A549 (cell line): ENCODE measurements around the gene CELF5. TPM values are rescaled to one million over a fixed set of nuclear protein-coding genes. Genes with fewer than 3 reads are reported as not detected.

ENCODE experiments used
- ATAC-seq, 2 experiments: fragments of 200-7000 bp in 1 of 2; fragments of >200 bp in 1 of 2; cut with Nextera tagmentation in 1 of 2; cut with Tn5 transposase in 1 of 2; 3 replicates each; pipeline versions ENCODE4 v1.8.0 to v1.9.1; 2018 to 2020; ENCODE audit warnings: mild to moderate bottlenecking in 1 of 2, moderate library complexity in 1 of 2
- CTCF ChIA-PET: fragments of 300-600 bp; sonication (Branson Sonifier 250); formaldehyde crosslinking; extraction: SDS; loops from one replicate; lab custom pipeline; 2021; ENCODE audit warnings: antibody characterized with exemption, inconsistent platforms; lab: Yijun Ruan, JAX
- POLR2A ChIA-PET: fragments of 350-600 bp; formaldehyde crosslinking; extraction: SDS; loops from one replicate; lab custom pipeline; 2021; ENCODE audit warnings: antibody characterized with exemption, inconsistent platforms; lab: Yijun Ruan, JAX
- DNase-seq, 2 experiments: peaks; one replicate each; pipeline versions ENCODE4 v3.0.0 to v3.0.0-alpha.2; 2011 to 2016; ENCODE audit warnings: low read depth in 1 of 2, low spot score in 1 of 2
- FAIRE-seq: peaks from 2 replicates; lab custom pipeline; 2011; peaks lifted over from hg19 to GRCh38; lab: Jason Lieb, UNC
- H3K27ac ChIP-seq, 2 experiments: fragments of >200 bp; sonication (Bioruptor Twin); formaldehyde crosslinking; 3 replicates each; pipeline ENCODE4 v1.5.1; 2016 to 2017
- H3K4me1 ChIP-seq: fragments of >200 bp; sonication (Bioruptor Twin); formaldehyde crosslinking; 3 replicates; pipeline ENCODE4 v1.6.1; 2016
- H3K4me2 ChIP-seq: fragments of >200 bp; sonication (Bioruptor Twin); formaldehyde crosslinking; 3 replicates; pipeline ENCODE4 v1.6.1; 2016
- H3K4me3 ChIP-seq: fragments of >200 bp; sonication (Bioruptor Twin); formaldehyde crosslinking; 3 replicates; pipeline ENCODE4 v1.5.1; 2016
- H3K9me3 ChIP-seq: fragments of >200 bp; sonication (Bioruptor Twin); formaldehyde crosslinking; 3 replicates; pipeline ENCODE4 v1.6.1; 2016
- CBX8 ChIP-seq: fragments of 200-600 bp; sonication (generic); IDR thresholded peaks from 2 replicates; pipeline ENCODE4 v1.6.1; 2016
- CEBPB ChIP-seq, 2 experiments: fragments of >200 bp in 1 of 2; sonication (Bioruptor Twin) in 1 of 2; formaldehyde crosslinking in 1 of 2; IDR thresholded peaks; 2 replicates each; pipeline ENCODE4 v1.6.1; 2012 to 2016
- FOSL2 ChIP-seq, 2 experiments: fragments of 450-650 bp in 1 of 2; fragments of >200 bp in 1 of 2; sonication (Bioruptor Twin) in 1 of 2; formaldehyde crosslinking; IDR thresholded peaks; 2 replicates each; pipeline versions ENCODE4 v1.5.0 to v1.6.1; 2016 to 2020; ENCODE audit warnings: mild to moderate bottlenecking in 1 of 2, moderate library complexity in 1 of 2
- HDAC2 ChIP-seq: fragments of 200-600 bp; sonication (generic); IDR thresholded peaks from 2 replicates; pipeline ENCODE4 v1.6.1; 2016
- HEYL ChIP-seq: fragments of 250-450 bp; sonication (Bioruptor Pico); IDR thresholded peaks from 2 replicates; pipeline ENCODE4 v1.8.0; 2021; ENCODE audit warnings: mild to moderate bottlenecking, moderate library complexity
- HOXB13 ChIP-seq: fragments of 250-450 bp; sonication (Bioruptor Pico); IDR thresholded peaks from 2 replicates; pipeline ENCODE4 v1.5.0; 2020; ENCODE audit warnings: low read depth, mild to moderate bottlenecking, moderate library complexity
- KDM1A ChIP-seq: fragments of 200-600 bp; sonication (generic); IDR thresholded peaks from 2 replicates; pipeline ENCODE4 v1.6.1; 2016; ENCODE audit warnings: low read depth, mild to moderate bottlenecking
- MYC ChIP-seq: IDR thresholded peaks from 2 replicates; pipeline ENCODE4 v1.6.1; 2012; ENCODE audit warnings: mild to moderate bottlenecking, inconsistent platforms, low read length, improper control_type of control experiment, borderline replicate concordance
- NPAS2 ChIP-seq: fragments of 250-450 bp; sonication (Bioruptor Pico); IDR thresholded peaks from 2 replicates; pipeline ENCODE4 v1.8.0; 2022; ENCODE audit warnings: mild to moderate bottlenecking, moderate library complexity, borderline replicate concordance
- NR3C1 ChIP-seq: fragments of >200 bp; sonication (Bioruptor Twin); formaldehyde crosslinking; IDR thresholded peaks from 3 replicates; pipeline ENCODE4 v1.6.1; 2017
- RCOR1 ChIP-seq: fragments of 150-350 bp; IDR thresholded peaks from 2 replicates; pipeline ENCODE4 v1.6.1; 2014; ENCODE audit warnings: antibody characterized with exemption, low read length, low read depth
- RFX5 ChIP-seq: fragments of 450-650 bp; IDR thresholded peaks from 2 replicates; pipeline ENCODE4 v1.7.1; 2014; ENCODE audit warnings: antibody characterized with exemption, mild to moderate bottlenecking, moderate library complexity
- RNF2 ChIP-seq: fragments of 200-600 bp; sonication (generic); IDR thresholded peaks from 2 replicates; pipeline ENCODE4 v1.6.1; 2016; ENCODE audit warnings: low read depth, mild to moderate bottlenecking, antibody characterized with exemption, moderate library complexity, borderline replicate concordance
- ZFP36 ChIP-seq: fragments of 450-650 bp; IDR thresholded peaks from 2 replicates; pipeline ENCODE4 v1.6.1; 2014; ENCODE audit warnings: borderline replicate concordance; ENCODE audit not compliant: partially characterized antibody
- WGBS: methylation state at CpG from one replicate; pipeline ENCODE4 v1.1.6; 2017; ENCODE audit errors: missing lambda C conversion rate; 5-methylcytosine and 5-hydroxymethylcytosine counted together
- polyA plus RNA-seq, 4 experiments: library from polyadenylated mRNA; depleted of rRNA in 3 of 4; stranded (reverse); fragments of >200 nt; fragmentation: RNase III in 1 of 4; extraction: RNeasy Plus Mini Kit Qiagen cat#74134 plus additional on column Dnase treatment in 1 of 4; gene quantifications; 2 replicates in 3 of 4; 3 replicates in 1 of 4; pipeline ENCODE4 v1.2.3, GENCODE V29; 2011 to 2017
- TF ChIP-seq, protein P1 (sequence below): IDR thresholded peaks from 2 replicates; pipeline ENCODE4 v1.6.1; 2012
- TF ChIP-seq, protein P2 (sequence below): fragments of 200-600 bp; sonication (generic); IDR thresholded peaks from 2 replicates; pipeline ENCODE4 v1.6.1; 2016; ENCODE audit warnings: antibody characterized with exemption, mild to moderate bottlenecking, moderate library complexity
- TF ChIP-seq, protein P3 (sequence below): IDR thresholded peaks from 2 replicates; pipeline ENCODE4 v1.6.1; 2012
- TF ChIP-seq, protein P4 (sequence below): fragments of >200 bp; sonication (Bioruptor Twin); formaldehyde crosslinking; IDR thresholded peaks from 2 replicates; pipeline ENCODE4 v1.6.1; 2016

The CELF5 gene
- polyA plus RNA-seq, 2 of the 4 experiments (the other 2 are of a cell fraction), result 0.31 to 0.61 TPM

DNA sequence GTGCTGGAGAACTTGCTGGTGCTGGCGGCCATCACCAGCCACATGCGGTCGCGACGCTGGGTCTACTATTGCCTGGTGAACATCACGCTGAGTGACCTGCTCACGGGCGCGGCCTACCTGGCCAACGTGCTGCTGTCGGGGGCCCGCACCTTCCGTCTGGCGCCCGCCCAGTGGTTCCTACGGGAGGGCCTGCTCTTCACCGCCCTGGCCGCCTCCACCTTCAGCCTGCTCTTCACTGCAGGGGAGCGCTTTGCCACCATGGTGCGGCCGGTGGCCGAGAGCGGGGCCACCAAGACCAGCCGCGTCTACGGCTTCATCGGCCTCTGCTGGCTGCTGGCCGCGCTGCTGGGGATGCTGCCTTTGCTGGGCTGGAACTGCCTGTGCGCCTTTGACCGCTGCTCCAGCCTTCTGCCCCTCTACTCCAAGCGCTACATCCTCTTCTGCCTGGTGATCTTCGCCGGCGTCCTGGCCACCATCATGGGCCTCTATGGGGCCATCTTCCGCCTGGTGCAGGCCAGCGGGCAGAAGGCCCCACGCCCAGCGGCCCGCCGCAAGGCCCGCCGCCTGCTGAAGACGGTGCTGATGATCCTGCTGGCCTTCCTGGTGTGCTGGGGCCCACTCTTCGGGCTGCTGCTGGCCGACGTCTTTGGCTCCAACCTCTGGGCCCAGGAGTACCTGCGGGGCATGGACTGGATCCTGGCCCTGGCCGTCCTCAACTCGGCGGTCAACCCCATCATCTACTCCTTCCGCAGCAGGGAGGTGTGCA lies 45.3 kb upstream of the CELF5 start:
- no peak for TF ChIP-seq RCOR1
- TF ChIP-seq, protein P1, sequence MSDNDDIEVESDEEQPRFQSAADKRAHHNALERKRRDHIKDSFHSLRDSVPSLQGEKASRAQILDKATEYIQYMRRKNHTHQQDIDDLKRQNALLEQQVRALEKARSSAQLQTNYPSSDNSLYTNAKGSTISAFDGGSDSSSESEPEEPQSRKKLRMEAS, result no peak
- TF ChIP-seq, protein P2, sequence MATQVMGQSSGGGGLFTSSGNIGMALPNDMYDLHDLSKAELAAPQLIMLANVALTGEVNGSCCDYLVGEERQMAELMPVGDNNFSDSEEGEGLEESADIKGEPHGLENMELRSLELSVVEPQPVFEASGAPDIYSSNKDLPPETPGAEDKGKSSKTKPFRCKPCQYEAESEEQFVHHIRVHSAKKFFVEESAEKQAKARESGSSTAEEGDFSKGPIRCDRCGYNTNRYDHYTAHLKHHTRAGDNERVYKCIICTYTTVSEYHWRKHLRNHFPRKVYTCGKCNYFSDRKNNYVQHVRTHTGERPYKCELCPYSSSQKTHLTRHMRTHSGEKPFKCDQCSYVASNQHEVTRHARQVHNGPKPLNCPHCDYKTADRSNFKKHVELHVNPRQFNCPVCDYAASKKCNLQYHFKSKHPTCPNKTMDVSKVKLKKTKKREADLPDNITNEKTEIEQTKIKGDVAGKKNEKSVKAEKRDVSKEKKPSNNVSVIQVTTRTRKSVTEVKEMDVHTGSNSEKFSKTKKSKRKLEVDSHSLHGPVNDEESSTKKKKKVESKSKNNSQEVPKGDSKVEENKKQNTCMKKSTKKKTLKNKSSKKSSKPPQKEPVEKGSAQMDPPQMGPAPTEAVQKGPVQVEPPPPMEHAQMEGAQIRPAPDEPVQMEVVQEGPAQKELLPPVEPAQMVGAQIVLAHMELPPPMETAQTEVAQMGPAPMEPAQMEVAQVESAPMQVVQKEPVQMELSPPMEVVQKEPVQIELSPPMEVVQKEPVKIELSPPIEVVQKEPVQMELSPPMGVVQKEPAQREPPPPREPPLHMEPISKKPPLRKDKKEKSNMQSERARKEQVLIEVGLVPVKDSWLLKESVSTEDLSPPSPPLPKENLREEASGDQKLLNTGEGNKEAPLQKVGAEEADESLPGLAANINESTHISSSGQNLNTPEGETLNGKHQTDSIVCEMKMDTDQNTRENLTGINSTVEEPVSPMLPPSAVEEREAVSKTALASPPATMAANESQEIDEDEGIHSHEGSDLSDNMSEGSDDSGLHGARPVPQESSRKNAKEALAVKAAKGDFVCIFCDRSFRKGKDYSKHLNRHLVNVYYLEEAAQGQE, result no peak
- no peak for TF ChIP-seq NR3C1
- no peak for TF ChIP-seq FOSL2 (IDR thresholded peaks at IDR 0.05)
- no peak for TF ChIP-seq FOSL2 (CRISPR knock-in tag; IDR thresholded peaks at IDR 0.05)
- no peak for TF ChIP-seq RFX5
- TF ChIP-seq, protein P3, sequence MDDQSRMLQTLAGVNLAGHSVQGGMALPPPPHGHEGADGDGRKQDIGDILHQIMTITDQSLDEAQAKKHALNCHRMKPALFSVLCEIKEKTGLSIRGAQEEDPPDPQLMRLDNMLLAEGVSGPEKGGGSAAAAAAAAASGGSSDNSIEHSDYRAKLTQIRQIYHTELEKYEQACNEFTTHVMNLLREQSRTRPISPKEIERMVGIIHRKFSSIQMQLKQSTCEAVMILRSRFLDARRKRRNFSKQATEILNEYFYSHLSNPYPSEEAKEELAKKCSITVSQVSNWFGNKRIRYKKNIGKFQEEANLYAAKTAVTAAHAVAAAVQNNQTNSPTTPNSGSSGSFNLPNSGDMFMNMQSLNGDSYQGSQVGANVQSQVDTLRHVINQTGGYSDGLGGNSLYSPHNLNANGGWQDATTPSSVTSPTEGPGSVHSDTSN, result no peak
- TF ChIP-seq CEBPB (IDR thresholded peaks at IDR 0.05), result no peak
- TF ChIP-seq HOXB13 (CRISPR knock-in tag), result no peak
- TF ChIP-seq, protein P4, sequence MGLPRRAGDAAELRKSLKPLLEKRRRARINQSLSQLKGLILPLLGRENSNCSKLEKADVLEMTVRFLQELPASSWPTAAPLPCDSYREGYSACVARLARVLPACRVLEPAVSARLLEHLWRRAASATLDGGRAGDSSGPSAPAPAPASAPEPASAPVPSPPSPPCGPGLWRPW, result no peak
- no peak for TF ChIP-seq HDAC2
- TF ChIP-seq CBX8, result no peak
- ATAC-seq (no peak), DNase-seq (no peak), FAIRE-seq (no peak)
- H3K4me3 ChIP-seq, result no peak overlapping the region
- H3K4me1 ChIP-seq, result peaks cover 20% of the 10 kb centered on the region
- ChIA-PET POLR2A (no interaction called here), CTCF (no interaction called here)
- WGBS, result 96% methylated on average over 31 of the region's 52 CpGs
- H3K9me3 ChIP-seq, result no peaks in the 10 kb centered on the region
- peak overlapping the region in 1 of 2 experiments; percentile 52; a peak in 2 of 6 replicates for H3K27ac ChIP-seq
- no peak overlapping the region for H3K4me2 ChIP-seq

DNA sequence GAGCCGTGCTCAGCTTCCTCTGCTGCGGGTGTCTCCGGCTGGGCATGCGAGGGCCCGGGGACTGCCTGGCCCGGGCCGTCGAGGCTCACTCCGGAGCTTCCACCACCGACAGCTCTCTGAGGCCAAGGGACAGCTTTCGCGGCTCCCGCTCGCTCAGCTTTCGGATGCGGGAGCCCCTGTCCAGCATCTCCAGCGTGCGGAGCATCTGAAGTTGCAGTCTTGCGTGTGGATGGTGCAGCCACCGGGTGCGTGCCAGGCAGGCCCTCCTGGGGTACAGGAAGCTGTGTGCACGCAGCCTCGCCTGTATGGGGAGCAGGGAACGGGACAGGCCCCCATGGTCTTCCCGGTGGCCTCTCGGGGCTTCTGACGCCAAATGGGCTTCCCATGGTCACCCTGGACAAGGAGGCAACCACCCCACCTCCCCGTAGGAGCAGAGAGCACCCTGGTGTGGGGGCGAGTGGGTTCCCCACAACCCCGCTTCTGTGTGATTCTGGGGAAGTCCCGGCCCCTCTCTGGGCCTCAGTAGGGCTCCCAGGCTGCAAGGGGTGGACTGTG lies 44.6 kb upstream of the CELF5 start:
- no peak overlapping the region for H3K4me3 ChIP-seq
- no peak for ATAC-seq
- H3K27ac ChIP-seq, result no peak overlapping the region
- WGBS, result 100% methylated on average over 1 of the region's 31 CpGs
- no peak overlapping the region for H3K4me2 ChIP-seq
- ChIA-PET CTCF (no interaction called here), POLR2A (no interaction called here)
- DNase-seq, result no peak
- peaks cover 20% of the 10 kb centered on the region for H3K4me1 ChIP-seq
- no peak for FAIRE-seq
- H3K9me3 ChIP-seq, result no peaks in the 10 kb centered on the region
- no peak for TF ChIP-seq RNF2
- no peak for TF ChIP-seq MYC

DNA sequence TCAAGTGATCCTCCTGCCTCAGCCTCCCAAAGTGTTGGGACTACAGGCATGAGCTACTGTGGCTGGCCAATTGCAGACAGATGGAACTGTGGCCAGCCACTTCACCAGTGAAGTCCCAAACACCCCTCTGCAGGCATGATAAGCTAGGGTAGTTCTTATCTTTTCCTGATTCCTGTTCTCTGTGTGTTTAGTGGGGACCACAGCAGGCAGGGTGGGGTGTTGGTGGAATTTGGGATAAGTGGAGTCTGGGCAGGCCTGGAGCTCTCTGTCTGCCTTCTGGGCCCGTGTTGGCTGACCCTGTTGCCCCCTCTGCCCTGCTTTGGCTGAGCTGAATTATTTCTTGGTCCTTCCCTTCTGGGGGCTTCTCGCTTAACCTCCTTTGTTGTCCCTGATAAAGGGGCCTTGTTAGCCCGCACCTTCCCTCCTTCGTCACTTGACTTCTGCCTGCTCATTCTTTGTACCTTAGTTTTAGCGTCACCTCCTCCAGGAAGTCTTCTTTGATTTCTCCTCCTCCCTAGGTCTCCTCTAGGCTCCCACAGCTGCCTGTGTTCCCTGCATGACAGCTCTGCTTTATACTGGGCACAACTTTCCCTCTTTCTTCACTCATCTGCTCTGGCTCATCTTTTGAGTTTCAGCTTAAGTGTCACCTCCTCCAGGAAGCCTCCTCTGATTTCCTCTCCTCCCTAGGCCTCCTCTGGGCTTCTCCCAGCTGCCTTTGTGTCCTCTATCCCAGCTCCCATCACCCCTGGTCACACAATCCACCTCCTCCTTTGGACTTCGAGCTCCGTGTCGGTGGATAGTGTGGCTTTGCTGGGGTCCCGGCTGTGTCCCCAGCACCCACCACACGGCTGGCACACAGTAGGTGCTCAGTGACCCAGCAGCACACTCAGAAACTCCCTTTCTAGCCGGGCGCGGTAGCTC lies 40.5 kb upstream of the CELF5 start:
- POLR2A ChIA-PET, result no interaction called here
- ATAC-seq (no peak), FAIRE-seq (no peak), DNase-seq (no peak)
- 69% methylated on average over 12 of the region's 13 CpGs for WGBS
- CTCF ChIA-PET, result interaction anchor here (0.6 to 1.1 kb wide), 4 partner anchors 21 to 80 kb away, joined by 3 to 5 read pairs (median 4); no protein-coding TSS in a partner anchor
- TF ChIP-seq KDM1A, result peak; percentile 40; the same call in 1 of the 2 replicates
- TF ChIP-seq NPAS2 (CRISPR knock-in tag), result no peak
- no peak for TF ChIP-seq HEYL (CRISPR knock-in tag)
- peak; percentile 99 for TF ChIP-seq ZFP36
- H3K4me2 ChIP-seq, result no peak overlapping the region
- H3K4me1 ChIP-seq, result peaks cover 11% of the 10 kb centered on the region
- H3K27ac ChIP-seq, result peak overlapping the region in 1 of 2 experiments; percentile 92; a peak in 3 of 6 replicates
- no peaks in the 10 kb centered on the region for H3K9me3 ChIP-seq
- H3K4me3 ChIP-seq, result no peak overlapping the region
